Activated B cell treated with CpG ODN at 0.5 μM for 24 hours (primary cell): ENCODE results near the gene ATP2B2. TPM values are rescaled to one million over a fixed set of nuclear protein-coding genes. Genes with fewer than 3 reads are reported as not detected.

Experiments used
- ATAC-seq: fragments of 200-7000 bp; cut with Tn5 transposase; one replicate; pipeline ENCODE4 v1.10.0; 2021; ENCODE audit warnings: low read depth, mild to moderate bottlenecking, moderate library complexity
- CTCF ChIA-PET: fragments of 350-600 bp; sonication (Branson Sonifier 250); formaldehyde crosslinking; loops from one replicate; lab custom pipeline; 2021; ENCODE audit warnings: antibody characterized with exemption; lab: Charles Lee
- POLR2A ChIA-PET: fragments of 350-600 bp; sonication (Branson Sonifier 250); formaldehyde crosslinking; loops from one replicate; lab custom pipeline; 2021; ENCODE audit warnings: antibody characterized with exemption; lab: Charles Lee
- DNase-seq: peaks from one replicate; pipeline ENCODE4 v3.0.0; 2022
- H3K27ac Mint-ChIP-seq: one replicate; pipeline ENCODE4 v1.8.0; 2020; ENCODE audit warnings: mixed read lengths
- H3K27me3 Mint-ChIP-seq: one replicate; pipeline ENCODE4 v1.8.0; 2021; ENCODE audit warnings: mixed read lengths
- H3K36me3 Mint-ChIP-seq: one replicate; pipeline ENCODE4 v1.8.0; 2021; ENCODE audit warnings: low read depth, mixed read lengths
- H3K4me1 Mint-ChIP-seq: one replicate; pipeline ENCODE4 v1.8.0; 2021; ENCODE audit warnings: mixed read lengths
- H3K4me3 Mint-ChIP-seq: one replicate; pipeline ENCODE4 v1.8.0; 2020; ENCODE audit warnings: mild to moderate bottlenecking, mixed read lengths
- H3K9me3 Mint-ChIP-seq: one replicate; pipeline ENCODE4 v1.8.0; 2020; ENCODE audit warnings: mixed read lengths
- intact Hi-C: fragments of 100-400 bp; cut with micrococcal nuclease; formaldehyde crosslinking; loops from one replicate; pipeline ENCODE4 v1.15.1; 2024
- total RNA-seq: library from RNA; stranded (reverse); gene quantifications from 2 replicates; pipeline ENCODE4 v1.2.3, GENCODE V29; 2022
- TF ChIP-seq, protein P1 (sequence below): fragments of 200-600 bp; IDR thresholded peaks from one replicate; pipeline ENCODE4 v1.8.0; 2022; ENCODE audit warnings: antibody characterized with exemption, mild to moderate bottlenecking

Gene ATP2B2
- total RNA-seq, 1 donor from 2014 or later = not detected

DNA sequence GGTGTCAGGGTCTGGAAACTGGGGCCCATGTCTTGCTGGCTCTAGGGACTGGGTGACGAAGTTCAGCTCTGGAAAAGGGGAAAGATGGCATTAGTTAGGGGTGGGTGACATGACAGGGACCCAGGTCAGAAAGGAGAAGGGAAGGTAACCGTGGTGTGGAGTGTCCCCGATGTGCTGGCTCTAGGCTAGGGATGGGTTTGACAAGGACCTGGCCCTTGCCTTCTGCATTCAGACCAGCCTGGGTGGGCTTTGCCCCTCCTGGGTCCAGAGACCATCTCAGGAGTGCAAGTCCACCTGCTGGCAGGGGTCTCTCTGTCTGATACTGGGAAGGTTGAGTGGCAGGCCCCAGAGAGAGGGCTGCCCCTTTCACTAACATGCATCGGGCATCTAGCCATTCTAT, 28.7 kb upstream of the ATP2B2 start:
- no peak for ATAC-seq

DNA sequence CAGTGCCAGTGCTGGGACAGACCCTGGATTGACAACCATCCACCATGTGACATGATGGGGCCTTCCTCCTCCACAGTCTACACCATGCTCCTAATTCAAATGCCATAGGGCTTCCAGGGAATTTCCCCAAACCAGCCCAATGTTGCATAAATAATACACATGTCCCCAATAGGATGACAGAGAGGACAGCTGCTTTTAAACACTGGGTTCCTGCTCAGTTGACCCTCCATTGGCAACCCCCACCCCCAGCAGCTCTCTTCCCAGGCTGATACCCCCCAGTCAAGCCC, 28.3 kb upstream of the ATP2B2 start:
- peaks cover 10% of the 10 kb centered on the region for H3K27me3 Mint-ChIP-seq
- no peak for ATAC-seq
- H3K27ac Mint-ChIP-seq = no peak overlapping the region
- ChIA-PET POLR2A (no interaction called here), CTCF (no interaction called here)
- no peaks in the 10 kb centered on the region for H3K9me3 Mint-ChIP-seq
- H3K4me3 Mint-ChIP-seq = no peak overlapping the region
- intact Hi-C loops = no loop called here
- H3K4me1 Mint-ChIP-seq = no peaks in the 10 kb centered on the region
- no peaks in the 10 kb centered on the region for H3K36me3 Mint-ChIP-seq
- TF ChIP-seq, protein P1, sequence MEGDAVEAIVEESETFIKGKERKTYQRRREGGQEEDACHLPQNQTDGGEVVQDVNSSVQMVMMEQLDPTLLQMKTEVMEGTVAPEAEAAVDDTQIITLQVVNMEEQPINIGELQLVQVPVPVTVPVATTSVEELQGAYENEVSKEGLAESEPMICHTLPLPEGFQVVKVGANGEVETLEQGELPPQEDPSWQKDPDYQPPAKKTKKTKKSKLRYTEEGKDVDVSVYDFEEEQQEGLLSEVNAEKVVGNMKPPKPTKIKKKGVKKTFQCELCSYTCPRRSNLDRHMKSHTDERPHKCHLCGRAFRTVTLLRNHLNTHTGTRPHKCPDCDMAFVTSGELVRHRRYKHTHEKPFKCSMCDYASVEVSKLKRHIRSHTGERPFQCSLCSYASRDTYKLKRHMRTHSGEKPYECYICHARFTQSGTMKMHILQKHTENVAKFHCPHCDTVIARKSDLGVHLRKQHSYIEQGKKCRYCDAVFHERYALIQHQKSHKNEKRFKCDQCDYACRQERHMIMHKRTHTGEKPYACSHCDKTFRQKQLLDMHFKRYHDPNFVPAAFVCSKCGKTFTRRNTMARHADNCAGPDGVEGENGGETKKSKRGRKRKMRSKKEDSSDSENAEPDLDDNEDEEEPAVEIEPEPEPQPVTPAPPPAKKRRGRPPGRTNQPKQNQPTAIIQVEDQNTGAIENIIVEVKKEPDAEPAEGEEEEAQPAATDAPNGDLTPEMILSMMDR = no peak
- no peak for DNase-seq

More for the DNA sequence above, 28.7 kb upstream of the ATP2B2 start:
- Mint-ChIP-seq H3K4me3 (no peak overlapping the region), H3K27ac (no peak overlapping the region), H3K9me3 (no peaks in the 10 kb centered on the region), H3K4me1 (no peaks in the 10 kb centered on the region), H3K27me3 (peaks cover 14% of the 10 kb centered on the region), H3K36me3 (no peaks in the 10 kb centered on the region)
- DNase-seq = no peak
- TF ChIP-seq, protein P1 = no peak
- POLR2A ChIA-PET = no interaction called here
- CTCF ChIA-PET = no interaction called here
- intact Hi-C loops = no loop called here

DNA sequence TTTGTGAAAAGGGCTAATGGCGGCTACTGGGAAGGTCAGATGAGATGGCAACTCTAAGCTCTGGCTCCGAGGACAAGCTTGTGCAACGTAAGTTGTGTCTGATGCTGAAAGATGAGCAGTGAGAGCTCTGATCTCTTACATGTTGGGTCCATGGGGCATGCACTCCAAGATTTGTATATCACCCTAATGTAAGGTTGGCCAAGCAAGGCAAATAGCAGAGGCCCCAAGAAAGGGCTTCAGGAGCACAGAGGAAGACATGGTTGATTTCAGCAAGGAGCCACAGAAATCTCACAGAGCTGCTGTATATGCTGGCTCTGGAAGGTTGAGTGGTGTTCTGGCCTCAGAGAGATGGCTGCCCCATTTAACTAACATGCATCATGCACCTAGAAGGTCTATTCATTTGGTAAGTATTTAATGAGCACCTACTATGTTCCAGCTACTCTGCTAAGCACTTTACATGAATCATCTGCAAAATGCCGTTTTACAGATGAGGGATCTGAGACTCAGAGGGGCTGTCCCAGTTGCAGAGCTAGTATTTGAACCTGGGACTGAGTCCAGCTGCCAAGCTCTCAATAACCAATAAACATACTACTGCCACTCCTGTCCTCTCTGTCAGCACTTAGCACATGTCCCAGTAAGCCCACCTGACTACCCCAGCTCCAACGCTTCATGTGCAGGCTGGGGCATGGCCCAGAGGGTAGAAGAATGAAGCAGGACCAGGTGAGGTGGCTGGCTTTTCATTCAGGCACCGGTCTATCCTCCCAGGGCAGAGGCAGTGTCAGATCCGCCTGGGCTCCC, 27.8 kb upstream of the ATP2B2 start:
- Mint-ChIP-seq H3K4me3 (no peak overlapping the region), H3K27me3 (peaks cover 9% of the 10 kb centered on the region), H3K9me3 (no peaks in the 10 kb centered on the region), H3K4me1 (no peaks in the 10 kb centered on the region), H3K36me3 (no peaks in the 10 kb centered on the region), H3K27ac (no peak overlapping the region)
- POLR2A ChIA-PET = no interaction called here
- intact Hi-C loops = no loop called here
- no peak for DNase-seq
- no peak for ATAC-seq
- TF ChIP-seq, protein P1 = no peak
- CTCF ChIA-PET = no interaction called here

DNA sequence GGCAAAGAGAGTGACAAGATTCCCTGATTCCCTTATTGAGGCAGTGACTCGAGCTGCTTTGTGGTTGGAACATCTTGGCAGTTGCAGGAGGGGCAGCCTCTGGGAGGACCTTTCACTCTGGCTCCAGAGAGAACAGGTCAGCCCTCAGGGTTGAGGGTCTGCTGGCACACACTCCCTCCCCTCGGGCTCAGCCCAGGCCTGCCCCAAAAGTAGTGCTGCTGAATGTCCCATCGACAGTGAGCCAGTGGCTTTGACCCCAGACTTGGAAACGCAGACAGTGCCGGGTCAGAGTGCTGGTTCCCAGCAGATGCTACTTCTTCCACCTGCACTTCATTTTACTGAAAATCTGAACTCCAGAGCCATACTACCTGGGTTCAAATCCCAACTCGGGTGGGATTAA, 25.6 kb upstream of the ATP2B2 start:
- Mint-ChIP-seq H3K9me3 (no peaks in the 10 kb centered on the region), H3K27me3 (peaks cover 15% of the 10 kb centered on the region), H3K4me3 (no peak overlapping the region), H3K4me1 (no peaks in the 10 kb centered on the region), H3K27ac (no peak overlapping the region), H3K36me3 (no peaks in the 10 kb centered on the region)
- intact Hi-C loops = no loop called here
- CTCF ChIA-PET = no interaction called here
- DNase-seq (no peak), ATAC-seq (no peak)
- POLR2A ChIA-PET = no interaction called here
- TF ChIP-seq, protein P1 = no peak

DNA sequence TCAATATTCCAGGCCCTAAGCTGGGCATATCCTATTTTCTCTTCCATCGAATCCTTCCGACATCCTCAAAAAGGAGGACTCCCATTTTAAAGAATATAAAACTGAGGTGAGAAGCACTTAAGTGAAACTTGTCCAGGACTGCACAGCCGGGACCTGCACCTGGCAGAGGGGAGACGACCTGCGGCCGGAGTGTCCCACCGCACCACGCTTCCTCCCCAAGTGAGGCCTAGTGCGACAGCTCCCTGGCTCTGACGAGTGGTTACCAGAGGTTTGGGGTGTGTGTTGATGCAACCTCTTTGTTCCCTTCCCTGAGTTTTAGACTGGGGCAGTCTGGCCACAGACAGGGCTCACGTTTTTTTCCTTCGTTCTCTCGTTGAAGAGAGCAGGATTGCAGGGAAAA, 24.9 kb upstream of the ATP2B2 start:
- POLR2A ChIA-PET = no interaction called here

More for the DNA sequence above, 24.9 kb upstream of the ATP2B2 start:
- peaks cover 15% of the 10 kb centered on the region for H3K27me3 Mint-ChIP-seq
- H3K4me1 Mint-ChIP-seq = no peaks in the 10 kb centered on the region
- no peak overlapping the region for H3K4me3 Mint-ChIP-seq
- TF ChIP-seq, protein P1 = no peak
- DNase-seq (no peak), ATAC-seq (no peak)
- H3K9me3 Mint-ChIP-seq = no peaks in the 10 kb centered on the region
- intact Hi-C loops = no loop called here
- CTCF ChIA-PET = no interaction called here
- H3K36me3 Mint-ChIP-seq = no peaks in the 10 kb centered on the region
- H3K27ac Mint-ChIP-seq = no peak overlapping the region
